Activated naive CD4-positive, alpha-beta T cell treated with anti-CD3 and anti-CD28 coated beads for 36 hours (primary cell): ENCODE data around the gene FBXO7. TPM values are rescaled to one million over a fixed set of nuclear protein-coding genes. Genes with fewer than 3 reads are reported as not detected.

ENCODE experiments used
- CTCF ChIA-PET: fragments of 350-600 bp; sonication (Branson Sonifier 250); formaldehyde crosslinking; loops from one replicate; lab custom pipeline; 2021; ENCODE audit warnings: antibody characterized with exemption; lab: Charles Lee
- DNase-seq: peaks from one replicate; pipeline ENCODE4 v3.0.0-alpha.2; 2020
- H3K27ac Mint-ChIP-seq: one replicate; pipeline ENCODE4 v1.8.0; 2021; ENCODE audit warnings: mild to moderate bottlenecking, mixed read lengths
- H3K27me3 Mint-ChIP-seq: one replicate; pipeline ENCODE4 v1.8.0; 2021; ENCODE audit warnings: low read depth, mixed read lengths
- H3K36me3 Mint-ChIP-seq: one replicate; pipeline ENCODE4 v1.8.0; 2021; ENCODE audit warnings: low read depth, mixed read lengths
- H3K4me1 Mint-ChIP-seq: one replicate; pipeline ENCODE4 v1.8.0; 2021; ENCODE audit warnings: low read depth, mixed read lengths
- H3K4me3 Mint-ChIP-seq: one replicate; pipeline ENCODE4 v1.8.0; 2021; ENCODE audit warnings: mild to moderate bottlenecking, moderate library complexity, mixed read lengths
- H3K9me3 Mint-ChIP-seq: one replicate; pipeline ENCODE4 v1.8.0; 2021; ENCODE audit warnings: mixed read lengths
- intact Hi-C: fragments of 100-400 bp; cut with micrococcal nuclease; formaldehyde crosslinking; loops from one replicate; pipeline ENCODE4 v1.15.1; 2023
- total RNA-seq, 2 experiments: library from RNA; stranded (reverse); gene quantifications; one replicate each; pipeline ENCODE4 v1.2.3, GENCODE V29; 2021

The FBXO7 gene
- total RNA-seq, 2 experiments from 2014 or later: 62.5 to 65.9 TPM

GRCh38 chr22:32546935-32547334, 72.3 kb downstream of the FBXO7 start:
- intact Hi-C loops: no loop called here
- DNase-seq: no peak
- Mint-ChIP-seq H3K27me3 (no peaks in the 10 kb centered on the region), H3K9me3 (no peaks in the 10 kb centered on the region), H3K4me3 (no peak overlapping the region), H3K36me3 (no peaks in the 10 kb centered on the region), H3K27ac (no peak overlapping the region), H3K4me1 (no peaks in the 10 kb centered on the region)
- CTCF ChIA-PET: no interaction called here

GRCh38 chr22:32548039-32548438, 73.4 kb downstream of the FBXO7 start:
- H3K27ac Mint-ChIP-seq: no peak overlapping the region
- intact Hi-C loops: no loop called here
- no peaks in the 10 kb centered on the region for H3K36me3 Mint-ChIP-seq
- CTCF ChIA-PET: no interaction called here
- no peak overlapping the region for H3K4me3 Mint-ChIP-seq
- H3K4me1 Mint-ChIP-seq: no peaks in the 10 kb centered on the region
- no peaks in the 10 kb centered on the region for H3K9me3 Mint-ChIP-seq
- no peak for DNase-seq
- no peaks in the 10 kb centered on the region for H3K27me3 Mint-ChIP-seq

Other genes starting within 250 kb of the FBXO7 start
- not detected for gene SLC5A4, start 219.5 kb upstream of the FBXO7 start, total RNA-seq
- gene RFPL3, start 116.9 kb upstream of the FBXO7 start, total RNA-seq: not detected
- 10 to 100 TPM; 84.2 to 85.5 TPM for gene RTCB, start 62.6 kb upstream of the FBXO7 start, total RNA-seq
- gene BPIFC, start 10.4 kb upstream of the FBXO7 start, total RNA-seq: not detected